ENCODE measurements around the gene CDR2. TPM values are rescaled to one million over a fixed set of nuclear protein-coding genes. Genes with fewer than 3 reads are reported as not detected.

Gene CDR2
- total RNA-seq, 1 donor from 2014 or later: 6.7 TPM

GRCh38 chr16:22347100-22347820 is 27.2 kb downstream of the CDR2 start:
- TF ChIP-seq CTCF (IDR thresholded peaks at IDR 0.05): no peak
- ATAC-seq (ENCODE audit: low read depth): no peak
- Mint-ChIP-seq H3K36me3 (ENCODE audit: low read depth) (peaks cover 43% of the 10 kb centered on the region), H3K4me1 (no peaks in the 10 kb centered on the region), H3K27me3 (no peaks in the 10 kb centered on the region), H3K4me3 (no peak overlapping the region), H3K27ac (no peak overlapping the region), H3K9me3 (no peaks in the 10 kb centered on the region)
- ChIA-PET POLR2A (no interaction called here), CTCF (no interaction called here)
- DNase-seq: no peak
- intact Hi-C loops (cut with micrococcal nuclease): no loop called here

DNA sequence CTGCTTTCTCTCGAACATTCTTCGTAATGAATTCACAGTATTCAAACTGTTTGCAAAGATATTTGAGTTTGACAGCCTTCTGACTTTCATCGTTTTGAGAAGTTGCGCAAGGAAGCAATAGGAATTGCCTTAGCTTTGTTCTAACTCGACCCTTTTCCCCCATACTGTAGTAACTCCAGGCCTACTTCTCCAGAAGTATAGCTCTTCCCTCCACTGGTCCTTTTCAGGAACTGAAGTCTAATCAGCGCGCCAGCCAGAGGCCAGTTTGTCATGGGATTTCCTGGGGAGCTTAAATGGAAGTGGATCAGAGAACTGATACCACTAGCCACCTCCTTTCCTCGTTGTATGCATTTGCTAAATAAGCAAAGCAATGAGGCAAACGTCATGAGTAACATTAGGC is 27.9 kb downstream of the CDR2 start:
- ChIA-PET POLR2A (no interaction called here), CTCF (no interaction called here)
- ATAC-seq (ENCODE audit: low read depth): no peak
- Mint-ChIP-seq H3K36me3 (ENCODE audit: low read depth) (peaks cover 42% of the 10 kb centered on the region), H3K9me3 (no peaks in the 10 kb centered on the region), H3K4me3 (no peak overlapping the region), H3K27me3 (no peaks in the 10 kb centered on the region), H3K4me1 (no peaks in the 10 kb centered on the region), H3K27ac (peak overlapping the region; percentile 30)
- no peak for TF ChIP-seq CTCF (IDR thresholded peaks at IDR 0.05)
- intact Hi-C loops (cut with micrococcal nuclease): no loop called here
- DNase-seq: no peak

GRCh38 chr16:22342082-22342481 is 32.3 kb downstream of the CDR2 start:
- no peak for DNase-seq
- Mint-ChIP-seq H3K27me3 (no peaks in the 10 kb centered on the region), H3K4me1 (no peaks in the 10 kb centered on the region), H3K9me3 (peaks cover 9% of the 10 kb centered on the region), H3K27ac (no peak overlapping the region), H3K4me3 (no peak overlapping the region), H3K36me3 (ENCODE audit: low read depth) (peaks cover 12% of the 10 kb centered on the region)
- no peak for ATAC-seq (ENCODE audit: low read depth)
- intact Hi-C loops (cut with micrococcal nuclease): no loop called here
- ChIA-PET POLR2A (no interaction called here), CTCF (interaction anchor here (1.0 kb wide), 1 partner anchor 21 kb away, joined by 3 read pairs; no protein-coding TSS in a partner anchor)
- TF ChIP-seq CTCF (IDR thresholded peaks at IDR 0.05): no peak

- H3K9me3 Mint-ChIP-seq: peaks cover 20% of the 10 kb centered on the region
- no peak for DNase-seq
- CTCF ChIA-PET: interaction anchor here (1.0 kb wide), 1 partner anchor 41 kb away, joined by 4 read pairs; no protein-coding TSS in a partner anchor
- H3K27ac Mint-ChIP-seq: no peak overlapping the region
- POLR2A ChIA-PET: no interaction called here
- no peaks in the 10 kb centered on the region for H3K27me3 Mint-ChIP-seq
- no peak for ATAC-seq (ENCODE audit: low read depth)
- no peak overlapping the region for H3K4me3 Mint-ChIP-seq
- no peaks in the 10 kb centered on the region for H3K4me1 Mint-ChIP-seq
- no peak for TF ChIP-seq CTCF (IDR thresholded peaks at IDR 0.05)
- intact Hi-C loops (cut with micrococcal nuclease): no loop called here
- peaks cover 14% of the 10 kb centered on the region for H3K36me3 Mint-ChIP-seq (ENCODE audit: low read depth)
Measured at GRCh38 chr16:22340945-22341344, 33.5 kb downstream of the CDR2 start.

GRCh38 chr16:22337849-22338635 is 36.4 kb downstream of the CDR2 start:
- intact Hi-C loops (cut with micrococcal nuclease): no loop called here
- no peaks in the 10 kb centered on the region for H3K27me3 Mint-ChIP-seq
- CTCF ChIA-PET: no interaction called here
- no peak overlapping the region for H3K27ac Mint-ChIP-seq
- no peak for DNase-seq
- H3K4me3 Mint-ChIP-seq: no peak overlapping the region
- ATAC-seq (ENCODE audit: low read depth): no peak
- H3K9me3 Mint-ChIP-seq: peaks cover 21% of the 10 kb centered on the region
- TF ChIP-seq CTCF (IDR thresholded peaks at IDR 0.05): no peak
- H3K4me1 Mint-ChIP-seq: no peaks in the 10 kb centered on the region
- POLR2A ChIA-PET: interaction anchor here (1.1 kb wide), 1 partner anchor 15 kb away, joined by 4 read pairs; no protein-coding TSS in a partner anchor
- H3K36me3 Mint-ChIP-seq (ENCODE audit: low read depth): peaks cover 39% of the 10 kb centered on the region

Measured in activated B cell treated with CpG ODN at 0.5 μM for 24 hours (primary cell).